K562 (cell line): Measurements from ENCODE around the gene ARHGAP25. TPM values are rescaled to one million over a fixed set of nuclear protein-coding genes. Genes with fewer than 3 reads are reported as not detected.

Source experiments
- DNMT1 ChIP-seq: fragments of 450-650 bp; IDR thresholded peaks from 2 replicates; pipeline ENCODE4 v1.6.1; 2016; ENCODE audit warnings: antibody characterized with exemption, mild to moderate bottlenecking
- ERF ChIP-seq: fragments of 450-650 bp; formaldehyde crosslinking; IDR thresholded peaks from 2 replicates; pipeline ENCODE4 v1.4.0; 2020; ENCODE audit warnings: mild to moderate bottlenecking, mixed read lengths
- ZNF318 ChIP-seq, 2 experiments: fragments of 450-650 bp; IDR thresholded peaks; 2 replicates each; pipeline ENCODE4 v1.6.1; 2016; ENCODE audit warnings: mild to moderate bottlenecking in 2 of 2, borderline replicate concordance in 1 of 2, low read depth in 1 of 2, moderate library complexity in 1 of 2
- polyA plus RNA-seq, 8 experiments: library from polyadenylated mRNA; depleted of rRNA in 4 of 8; stranded (reverse) in 5 of 8; unstranded in 3 of 8; fragments of >200 nt; fragmentation: Nextera tagmentation in 2 of 8; fragmentation: Illumina TruSeq in 1 of 8; extraction: Ambion mirVana in 2 of 8; extraction: Trizol in 1 of 8; gene quantifications; 2 replicates each; pipeline versions ENCODE4 v1.2.1 to v1.2.3, GENCODE V29; 2011 to 2014; ENCODE audit warnings: inconsistent platforms in 1 of 8, missing spikeins in 1 of 8
- total RNA-seq, 7 experiments: library from RNA; depleted of rRNA in 6 of 7; stranded (reverse); fragments of >200 nt in 6 of 7; fragmentation: Illumina TruSeq in 2 of 7; extraction: Trizol in 2 of 7; gene quantifications; 2 replicates each; pipeline versions ENCODE4 v1.2.1 to v1.2.3, GENCODE V29; 2011 to 2021; ENCODE audit warnings: low replicate concordance in 1 of 7

Gene ARHGAP25
- total and polyA plus RNA-seq, 9 of the 15 experiments (the other 6 are each of a cell fraction or from before 2014, with no cell fraction given) = 4.9 to 14.8 (median 10.7) TPM

GRCh38 chr2:68839260-68839833, 104.7 kb downstream of the ARHGAP25 start (continued):
- no peak for TF ChIP-seq ZNF318 (IDR thresholded peaks at IDR 0.05; ENCODE audit: borderline replicate concordance in 1 of 2, low read depth in 1 of 2)
- no peak for TF ChIP-seq ERF (CRISPR knock-in tag)
- no peak for TF ChIP-seq DNMT1
